ENCODE measurements around the gene FLT3LG.

DNA sequence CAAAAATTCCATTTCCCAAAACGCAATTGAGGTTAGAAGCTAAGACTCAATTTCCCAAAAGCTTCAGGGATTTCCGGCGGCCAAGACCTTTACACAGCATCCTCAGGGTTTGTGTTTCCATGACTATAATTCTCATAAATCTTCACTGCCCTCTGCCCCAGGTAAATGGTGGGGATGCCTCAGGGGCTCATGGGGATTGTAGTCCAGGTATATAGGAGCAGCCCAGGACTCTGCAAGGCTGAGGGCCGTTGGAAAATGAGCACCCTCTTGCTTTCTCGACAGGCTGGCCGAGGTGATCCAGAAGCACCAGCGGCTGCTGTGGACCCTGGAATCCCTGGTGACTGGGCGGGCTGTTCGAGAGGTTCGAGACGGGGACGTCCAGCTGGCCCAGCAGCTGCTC, 14.6 kb upstream of the FLT3LG start:
- TF ChIP-seq, protein P1, sequence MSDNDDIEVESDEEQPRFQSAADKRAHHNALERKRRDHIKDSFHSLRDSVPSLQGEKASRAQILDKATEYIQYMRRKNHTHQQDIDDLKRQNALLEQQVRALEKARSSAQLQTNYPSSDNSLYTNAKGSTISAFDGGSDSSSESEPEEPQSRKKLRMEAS (IDR thresholded peaks at IDR 0.05) = no peak
- TF ChIP-seq EZH2 (IDR thresholded peaks at IDR 0.05; ENCODE audit: low read depth, low read length, severe bottlenecking) (no peak), POLR2AphosphoS5 (IDR thresholded peaks at IDR 0.05; ENCODE audit: low read depth, low read length) (no peak), RAD21 (IDR thresholded peaks at IDR 0.05 in 1 of 2, conservative IDR thresholded peaks at IDR 0.05 in 1 of 2; ENCODE audit: low read depth in 2 of 2, low read length in 2 of 2) (no peak), SP2 (IDR thresholded peaks at IDR 0.05; ENCODE audit: low read length) (no peak), POLR2A (IDR thresholded peaks at IDR 0.05; ENCODE audit: control extremely low read depth in 1 of 2, low read depth in 2 of 2, low read length in 2 of 2) (no peak), EGR1 (IDR thresholded peaks at IDR 0.05; ENCODE audit: borderline replicate concordance, low read depth, low read length) (no peak), KDM4A (IDR thresholded peaks at IDR 0.05; ENCODE audit: low read depth, low read length, severe bottlenecking) (no peak), HDAC6 (IDR thresholded peaks at IDR 0.05; ENCODE audit: low read depth, low read length) (no peak), CREB1 (IDR thresholded peaks at IDR 0.05) (no peak), JUND (IDR thresholded peaks at IDR 0.05; ENCODE audit: low read length) (no peak)
- TF ChIP-seq, protein P2, sequence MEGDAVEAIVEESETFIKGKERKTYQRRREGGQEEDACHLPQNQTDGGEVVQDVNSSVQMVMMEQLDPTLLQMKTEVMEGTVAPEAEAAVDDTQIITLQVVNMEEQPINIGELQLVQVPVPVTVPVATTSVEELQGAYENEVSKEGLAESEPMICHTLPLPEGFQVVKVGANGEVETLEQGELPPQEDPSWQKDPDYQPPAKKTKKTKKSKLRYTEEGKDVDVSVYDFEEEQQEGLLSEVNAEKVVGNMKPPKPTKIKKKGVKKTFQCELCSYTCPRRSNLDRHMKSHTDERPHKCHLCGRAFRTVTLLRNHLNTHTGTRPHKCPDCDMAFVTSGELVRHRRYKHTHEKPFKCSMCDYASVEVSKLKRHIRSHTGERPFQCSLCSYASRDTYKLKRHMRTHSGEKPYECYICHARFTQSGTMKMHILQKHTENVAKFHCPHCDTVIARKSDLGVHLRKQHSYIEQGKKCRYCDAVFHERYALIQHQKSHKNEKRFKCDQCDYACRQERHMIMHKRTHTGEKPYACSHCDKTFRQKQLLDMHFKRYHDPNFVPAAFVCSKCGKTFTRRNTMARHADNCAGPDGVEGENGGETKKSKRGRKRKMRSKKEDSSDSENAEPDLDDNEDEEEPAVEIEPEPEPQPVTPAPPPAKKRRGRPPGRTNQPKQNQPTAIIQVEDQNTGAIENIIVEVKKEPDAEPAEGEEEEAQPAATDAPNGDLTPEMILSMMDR (IDR thresholded peaks at IDR 0.05; ENCODE audit: control extremely low read depth in 1 of 3, insufficient read depth in 1 of 3, low read depth in 1 of 3, low read length in 3 of 3) = peak in 1 of 3 experiments; percentile 16; a peak in 1 of 4 replicates

All from H1 (cell line).